HG03378 (cell line): ENCODE measurements around the gene KCTD20.
"Not testable (repeated sequence)": the region's sequence is repeated elsewhere in the genome, so short reads cannot be mapped to it uniquely, and the experiment has no call there.

Experiments used
- ATAC-seq: cut with Tn5 transposase; IDR thresholded peaks from one replicate; pipeline ENCODE4 v1.9.1; 2021; ENCODE audit warnings: mild to moderate bottlenecking, moderate library complexity; ENCODE audit not compliant: unreplicated experiment

KCTD20 gene

GRCh38 chr6:36442671-36443470 is at the start of gene KCTD20, which contains the start of gene PXT1:
Gene KCTD20 (plus strand): TSS chr6:36443000. CDS start chr6:36470098, 27,098 bp downstream.
Gene PXT1 (minus strand): TSS chr6:36442854. CDS start chr6:36426082, 16,772 bp downstream.
- peak; percentile 61 for ATAC-seq

GRCh38 chr6:36399970-36400369 is 42.8 kb upstream of the KCTD20 start:
- no peak for ATAC-seq

- no peak for ATAC-seq
These were observed 40.3 kb upstream of the KCTD20 start for GRCh38 chr6:36402481-36402880.

GRCh38 chr6:36404164-36404563 is 38.6 kb upstream of the KCTD20 start:
- ATAC-seq = no peak

DNA sequence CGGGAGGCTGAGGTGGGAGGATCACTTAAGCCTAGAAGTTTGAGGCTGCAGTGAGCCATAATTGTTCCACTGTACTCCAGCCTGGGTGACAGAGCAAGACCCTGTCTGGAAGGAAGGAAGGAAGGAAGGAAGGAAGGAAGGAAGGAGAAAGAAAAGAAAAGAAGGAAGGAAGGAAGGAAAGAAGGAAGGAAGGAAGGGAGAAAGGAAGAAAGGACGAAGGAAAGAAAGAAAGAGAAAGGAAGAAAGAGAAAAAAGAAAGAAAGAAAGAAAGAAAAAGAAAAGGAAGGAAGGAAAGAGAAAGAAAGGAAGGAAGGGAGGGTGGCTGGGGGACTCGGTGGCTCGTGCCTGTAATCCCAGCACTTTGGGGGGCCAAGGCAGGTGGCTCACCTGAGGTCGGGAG is 33.1 kb upstream of the KCTD20 start:
- ATAC-seq = not testable (repeated sequence)

DNA sequence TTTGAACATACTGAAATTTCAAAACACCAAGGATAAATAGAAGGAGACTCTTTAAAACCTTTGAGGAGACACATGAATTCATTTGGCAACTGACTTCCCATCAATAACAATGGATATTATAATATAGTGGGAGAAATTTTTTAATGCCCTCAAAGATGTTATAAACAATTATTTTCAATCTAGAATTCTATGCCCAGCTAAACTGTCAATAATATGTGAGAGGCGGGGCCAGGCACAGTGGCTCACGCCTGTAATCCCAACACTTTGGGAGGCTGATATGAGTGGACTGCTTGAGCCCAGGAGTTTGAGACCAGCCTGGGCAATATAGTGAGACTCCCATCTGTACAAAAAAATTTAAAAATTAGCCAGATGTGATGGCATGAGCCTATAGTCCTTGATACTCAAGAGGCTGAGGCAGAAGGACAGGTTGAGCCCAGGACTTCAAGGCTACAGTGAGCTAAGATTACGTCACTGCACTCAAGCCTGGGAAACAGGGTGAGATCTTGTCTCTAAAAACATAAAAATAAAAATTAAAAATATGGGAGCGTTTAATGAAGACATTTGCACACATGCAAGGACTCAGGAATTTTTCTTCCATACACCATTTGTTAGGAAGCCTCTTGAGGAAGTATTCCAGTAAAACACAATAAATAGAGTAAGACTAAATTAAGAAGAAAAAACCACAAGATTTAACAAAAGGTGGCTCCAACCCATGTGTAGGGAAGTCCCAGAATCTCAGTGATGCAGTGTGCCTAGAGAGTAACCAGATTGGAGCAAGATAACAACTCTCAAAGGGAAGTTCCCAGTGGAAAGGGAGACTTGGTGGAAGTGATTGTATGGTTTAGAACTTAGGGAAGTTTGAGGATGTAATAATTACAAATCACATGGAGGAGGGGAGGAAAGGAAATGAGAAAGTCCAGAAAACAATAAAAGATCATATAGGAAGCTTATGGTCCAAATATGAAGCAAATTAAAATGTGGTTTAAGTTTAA is 29.0 kb upstream of the KCTD20 start:
- ATAC-seq = no peak

- ATAC-seq = no peak
These were observed 28.3 kb upstream of the KCTD20 start for GRCh38 chr6:36414481-36414880.

GRCh38 chr6:36418558-36418957 is 24.2 kb upstream of the KCTD20 start:
- ATAC-seq = no peak

- ATAC-seq = no peak
These were observed 23.5 kb upstream of the KCTD20 start for GRCh38 chr6:36419310-36419709.

GRCh38 chr6:36422714-36423100 is 20.1 kb upstream of the KCTD20 start:
- no peak for ATAC-seq

DNA sequence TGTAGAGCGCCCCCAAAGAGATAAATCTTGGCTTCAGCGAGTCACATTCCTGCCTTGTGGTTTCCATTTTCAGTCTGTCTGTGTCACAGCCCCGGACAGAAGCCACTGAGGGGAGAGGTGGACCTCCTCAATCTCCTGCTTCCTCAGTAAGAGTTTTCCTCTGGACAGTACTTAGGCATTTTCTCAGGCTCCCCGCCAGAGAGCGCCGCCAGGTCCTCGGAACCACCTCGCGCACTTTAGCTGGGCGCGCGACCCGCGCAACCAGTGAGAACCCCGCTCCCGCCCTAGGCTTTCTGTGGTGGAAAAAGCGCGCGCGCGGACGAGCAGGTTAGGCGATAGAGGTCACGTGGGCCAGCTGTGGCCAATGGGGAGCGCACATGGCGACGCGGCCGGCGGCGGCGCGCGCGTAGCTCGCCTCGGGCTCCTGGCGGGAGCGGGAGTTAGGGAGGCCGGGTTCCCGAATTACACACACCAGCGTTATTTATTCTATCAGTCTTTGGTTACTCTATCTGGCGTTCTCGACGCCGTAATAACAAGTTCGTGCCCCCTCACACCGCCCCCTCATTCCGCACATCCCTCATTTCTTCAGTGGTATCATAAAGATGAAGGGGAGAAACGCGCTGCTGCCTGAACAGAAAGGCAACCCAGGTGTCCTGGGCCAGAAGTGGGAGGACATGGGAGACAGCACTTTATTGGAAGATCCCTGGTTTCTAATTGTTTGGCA is 19.5 kb upstream of the KCTD20 start:
- ATAC-seq = peak; percentile 80

DNA sequence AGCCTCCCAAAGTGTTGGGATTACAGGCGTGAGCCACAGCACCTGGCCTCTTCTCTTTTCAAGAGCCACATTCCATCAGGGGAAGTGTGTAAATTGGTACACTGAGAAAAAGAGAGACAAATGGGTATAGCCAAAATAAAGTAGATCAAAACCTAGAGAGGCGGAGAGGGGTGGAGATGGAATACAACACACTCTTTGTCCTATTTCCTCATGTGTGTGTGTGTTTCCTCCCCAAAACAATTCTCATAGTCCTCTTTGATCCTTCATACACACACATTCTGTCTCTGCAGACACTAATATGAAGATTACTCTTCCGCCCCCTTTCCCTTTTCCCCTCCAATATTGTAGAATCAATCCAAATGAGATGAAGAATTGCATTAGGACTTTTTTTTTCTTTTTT is 16.2 kb upstream of the KCTD20 start:
- no peak for ATAC-seq

DNA sequence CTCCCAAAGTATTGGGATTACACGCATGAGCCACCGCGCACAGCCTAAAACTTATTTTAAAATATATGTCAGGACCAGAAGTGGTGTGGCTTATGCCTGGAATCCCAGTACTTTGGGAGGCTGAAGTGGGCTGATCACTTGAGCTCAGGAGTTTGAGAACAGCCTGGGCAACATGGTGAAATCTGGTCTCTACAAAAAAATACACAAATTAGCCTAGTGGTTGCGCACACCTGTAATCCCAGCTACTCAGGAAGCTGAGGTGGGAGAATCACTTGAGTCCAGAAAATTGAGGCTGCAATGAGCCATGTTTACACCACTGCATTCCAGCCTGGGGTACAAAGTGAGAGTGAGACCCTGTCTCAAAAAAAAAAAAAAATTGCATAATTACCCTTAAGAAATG is 13.9 kb upstream of the KCTD20 start:
- ATAC-seq = no peak

DNA sequence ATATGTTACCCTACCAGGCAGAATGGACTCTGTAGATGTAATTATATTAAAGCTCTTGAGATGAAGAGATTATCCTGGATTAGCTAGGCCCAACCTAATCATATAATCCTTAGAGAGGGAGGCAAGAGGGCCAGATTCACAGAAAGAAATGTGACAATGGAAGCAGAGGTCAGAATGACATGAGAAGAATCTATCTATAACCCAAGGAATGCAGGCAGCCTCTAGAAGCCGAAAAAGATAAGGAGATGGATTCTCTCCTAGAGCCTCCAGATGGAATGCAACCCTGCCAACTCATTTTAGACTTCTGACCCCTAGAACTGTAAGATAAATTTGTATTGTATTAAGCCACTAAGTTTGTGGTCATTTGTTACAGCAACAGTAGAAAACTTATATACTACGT is 12.4 kb upstream of the KCTD20 start:
- ATAC-seq = no peak

GRCh38 chr6:36431197-36431596 is 11.6 kb upstream of the KCTD20 start:
- no peak for ATAC-seq

- ATAC-seq = no peak
These were observed 10.6 kb upstream of the KCTD20 start for GRCh38 chr6:36432151-36432671.

DNA sequence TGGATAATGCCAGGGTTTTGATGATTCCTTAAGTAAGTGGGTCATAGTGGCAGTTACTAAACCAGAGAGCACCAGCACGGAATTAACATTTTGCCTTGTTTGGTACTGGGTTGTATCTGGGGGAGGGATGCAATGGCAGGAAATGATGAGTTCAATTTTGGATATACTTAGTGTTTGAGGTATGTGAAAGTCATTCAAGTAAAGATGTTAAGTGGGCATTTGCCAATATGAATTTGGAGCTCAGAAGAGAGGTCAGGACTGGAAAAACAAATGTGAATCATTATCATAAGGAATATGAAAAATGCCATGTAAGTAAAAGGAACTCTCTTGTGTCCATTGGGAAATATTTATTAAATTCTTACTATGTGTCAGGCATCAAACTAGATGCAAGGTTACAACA is 6.3 kb upstream of the KCTD20 start:
- ATAC-seq = no peak

DNA sequence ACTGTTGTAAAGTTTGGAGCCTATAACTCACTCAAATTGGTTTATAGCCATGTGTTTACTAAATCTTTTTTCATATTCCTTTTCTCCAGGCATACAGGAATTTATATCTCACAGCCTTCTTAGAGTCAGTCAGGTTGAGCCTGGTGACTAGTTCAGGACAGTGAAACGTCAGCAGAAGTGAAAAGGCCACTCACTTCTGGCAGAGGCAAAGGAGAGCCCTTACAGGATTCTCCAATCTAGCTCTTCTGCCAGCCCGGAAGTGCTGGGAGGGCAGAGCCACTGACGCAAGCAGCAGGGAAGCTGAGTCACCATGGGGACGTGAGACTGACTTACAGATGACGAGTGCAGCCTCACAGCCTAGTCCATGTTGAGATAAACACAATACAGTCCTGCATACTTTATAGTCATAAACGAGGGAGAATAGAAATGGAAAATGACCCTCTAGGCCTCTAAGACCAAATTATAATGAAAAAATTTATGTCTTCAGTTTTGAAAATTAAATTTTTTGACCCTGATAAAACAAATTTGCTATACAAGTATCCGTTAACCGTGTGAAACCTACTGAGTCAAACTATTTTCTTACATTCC is 1.4 kb upstream of the KCTD20 start:
- ATAC-seq = peak; percentile 57

- ATAC-seq = no peak
These were observed 613 bp upstream of the KCTD20 start for GRCh38 chr6:36442103-36442670.
